Measurements from ENCODE around the gene MUC15.

Gene MUC15

GRCh38 chr11:26578998-26579661 is 7.1 kb upstream of the MUC15 start:
- TF ChIP-seq CTCF (IDR thresholded peaks at IDR 0.05), result no peak
- Histone ChIP-seq H3K27me3 (no peaks in the 10 kb centered on the region), H3K36me3 (no peaks in the 10 kb centered on the region), H3K9me3 (no peaks in the 10 kb centered on the region), H3K27ac (no peak overlapping the region), H3K4me1 (no peaks in the 10 kb centered on the region), H3K4me3 (no peak overlapping the region)
- no peak for DNase-seq
- intact Hi-C loops (cut with DNase I; ENCODE audit: low total_unique reads), result no loop called here

- no peak for DNase-seq
- TF ChIP-seq CTCF (IDR thresholded peaks at IDR 0.05), result no peak
- intact Hi-C loops (cut with DNase I; ENCODE audit: low total_unique reads), result no loop called here
- Histone ChIP-seq H3K27ac (no peak overlapping the region), H3K27me3 (no peaks in the 10 kb centered on the region), H3K4me1 (no peaks in the 10 kb centered on the region), H3K4me3 (no peak overlapping the region), H3K36me3 (no peaks in the 10 kb centered on the region), H3K9me3 (no peaks in the 10 kb centered on the region)
These were observed 3.9 kb upstream of the MUC15 start for GRCh38 chr11:26575946-26576345.

- H3K27ac ChIP-seq, result no peak overlapping the region
- no peaks in the 10 kb centered on the region for H3K27me3 ChIP-seq
- DNase-seq, result no peak
- TF ChIP-seq CTCF (IDR thresholded peaks at IDR 0.05), result no peak
- no peak overlapping the region for H3K4me3 ChIP-seq
- H3K9me3 ChIP-seq, result no peaks in the 10 kb centered on the region
- no peaks in the 10 kb centered on the region for H3K4me1 ChIP-seq
- intact Hi-C loops (cut with DNase I; ENCODE audit: low total_unique reads), result no loop called here
- H3K36me3 ChIP-seq, result no peaks in the 10 kb centered on the region
These were observed 1.8 kb upstream of the MUC15 start for GRCh38 chr11:26573896-26574295.

- intact Hi-C loops (cut with DNase I; ENCODE audit: low total_unique reads), result no loop called here
- H3K36me3 ChIP-seq, result no peaks in the 10 kb centered on the region
- DNase-seq, result no peak
- H3K27me3 ChIP-seq, result no peaks in the 10 kb centered on the region
- H3K9me3 ChIP-seq, result no peaks in the 10 kb centered on the region
- no peak overlapping the region for H3K4me3 ChIP-seq
- no peaks in the 10 kb centered on the region for H3K4me1 ChIP-seq
- H3K27ac ChIP-seq, result no peak overlapping the region
- TF ChIP-seq CTCF (IDR thresholded peaks at IDR 0.05), result no peak
These were observed 823 bp upstream of the MUC15 start for GRCh38 chr11:26572770-26573402.

- H3K27ac ChIP-seq, result no peak overlapping the region
- no peak for DNase-seq
- intact Hi-C loops (cut with DNase I; ENCODE audit: low total_unique reads), result no loop called here
- no peaks in the 10 kb centered on the region for H3K4me1 ChIP-seq
- H3K9me3 ChIP-seq, result no peaks in the 10 kb centered on the region
- no peaks in the 10 kb centered on the region for H3K36me3 ChIP-seq
- H3K27me3 ChIP-seq, result no peaks in the 10 kb centered on the region
- H3K4me3 ChIP-seq, result no peak overlapping the region
- TF ChIP-seq CTCF (IDR thresholded peaks at IDR 0.05), result no peak
These were observed 2.4 kb downstream of the MUC15 start for GRCh38 chr11:26569646-26570045.
